ENCODE results near the gene VEGFA.

Gene VEGFA

DNA sequence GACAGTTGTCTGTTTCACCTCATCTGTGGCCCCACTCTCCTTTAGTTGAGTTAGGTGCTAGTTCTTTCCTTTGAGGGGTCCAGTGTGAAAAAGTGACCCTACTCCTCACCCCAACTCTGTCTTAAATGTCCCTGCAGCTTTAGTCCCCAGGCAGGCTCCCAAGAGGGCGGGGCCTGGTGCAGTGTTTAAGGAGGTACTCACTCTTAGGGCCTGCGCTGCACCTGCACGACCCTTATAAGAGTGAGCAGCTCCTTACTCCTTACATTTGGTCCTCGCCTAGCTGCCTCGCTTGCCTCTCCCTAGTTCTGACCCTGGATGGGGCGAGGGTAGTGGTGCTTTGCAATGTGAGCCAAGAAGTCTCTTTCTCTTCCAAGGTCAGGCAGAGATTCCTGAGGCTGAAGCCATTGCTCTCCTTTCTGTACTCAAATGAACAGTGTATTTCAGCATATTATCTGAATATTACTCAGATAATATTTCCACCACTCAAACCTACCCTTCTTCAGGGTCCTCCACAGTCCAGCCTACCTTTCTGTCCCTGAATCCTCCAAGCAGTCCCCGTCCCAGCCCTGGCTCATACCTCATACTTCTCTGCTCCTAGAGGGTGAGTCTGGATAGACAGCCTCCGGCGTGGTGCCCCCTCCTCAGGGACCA lies 11.9 kb upstream of the VEGFA start:
- Histone ChIP-seq H3K27ac (no peak overlapping the region), H3K4me3 (no peak overlapping the region)

DNA sequence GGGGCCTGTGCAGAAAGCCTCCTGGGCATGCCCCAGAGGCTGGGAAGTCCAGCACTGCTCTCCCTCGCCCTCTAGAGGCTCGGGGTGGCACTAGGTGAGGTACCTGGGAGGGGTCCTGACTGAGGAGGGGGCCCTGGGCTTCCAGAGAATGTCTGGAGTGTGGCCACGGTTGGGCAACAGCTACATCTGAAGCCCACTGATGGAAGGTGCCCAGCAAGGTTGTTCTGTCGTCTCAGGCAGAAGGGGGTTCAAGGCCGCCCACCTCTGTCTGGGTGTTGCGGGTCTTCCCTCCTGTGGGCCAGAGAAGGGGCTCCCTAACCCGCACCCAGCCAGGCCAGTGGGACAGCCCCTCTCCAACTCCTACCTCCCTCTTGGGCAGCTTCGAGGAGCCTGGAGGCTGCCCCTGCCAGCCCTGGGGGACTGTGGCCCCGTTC lies 11.4 kb upstream of the VEGFA start:
- no peak overlapping the region for H3K27ac ChIP-seq
- H3K4me3 ChIP-seq = no peak overlapping the region

DNA sequence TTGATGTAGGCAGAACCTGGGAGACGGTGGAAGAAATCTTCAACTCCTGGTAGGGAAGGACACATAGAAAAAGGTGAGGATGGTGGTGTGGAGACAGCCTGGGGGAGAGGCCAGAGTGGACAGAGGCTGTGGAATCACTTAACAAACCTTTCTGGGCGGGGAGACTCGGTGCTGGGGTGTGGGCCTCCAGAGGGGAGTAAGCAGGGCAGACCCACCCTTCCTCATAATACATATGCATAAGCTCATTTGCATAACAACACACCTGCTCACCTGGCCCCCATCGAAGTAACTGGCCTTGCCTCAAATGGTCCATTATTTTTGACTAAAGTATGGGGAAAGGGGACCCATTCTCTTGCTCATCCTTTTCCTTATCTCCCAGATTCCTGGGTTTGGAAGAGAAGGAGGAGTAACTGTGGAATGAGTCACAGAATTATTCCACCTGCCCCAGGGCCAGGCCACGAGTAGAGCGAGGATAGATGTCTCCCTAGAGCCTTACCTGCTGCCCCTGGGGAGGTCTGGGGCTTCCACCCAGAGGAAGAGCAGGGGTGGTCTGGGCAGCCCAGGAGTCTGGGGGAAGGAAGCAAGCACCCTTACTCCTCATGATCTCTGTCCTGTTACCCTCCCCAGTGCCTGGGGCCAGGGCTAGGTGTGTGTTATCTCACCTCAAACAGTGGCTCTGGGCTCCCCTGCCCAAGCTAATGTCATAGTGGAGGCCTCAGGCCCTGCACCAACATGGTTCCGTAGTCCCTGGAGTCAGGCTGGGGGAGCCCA lies 10.7 kb upstream of the VEGFA start:
- Histone ChIP-seq H3K27ac (no peak overlapping the region), H3K4me3 (no peak overlapping the region)

DNA sequence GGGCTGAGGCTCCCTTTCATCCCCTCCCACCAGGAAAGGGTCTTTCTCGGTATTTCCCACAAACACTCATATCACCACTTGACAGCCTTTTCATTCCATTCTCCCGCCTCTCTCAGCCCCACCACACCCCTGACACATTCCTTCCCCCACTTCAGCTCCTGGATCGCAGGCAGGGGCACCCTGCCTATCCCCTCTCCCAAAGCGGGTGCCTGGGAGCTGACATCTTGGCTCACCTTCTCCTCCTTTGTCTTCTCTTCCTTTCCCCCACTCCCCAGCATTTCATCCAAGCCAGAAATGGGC lies 10.2 kb upstream of the VEGFA start:
- H3K4me3 ChIP-seq = no peak overlapping the region
- no peak overlapping the region for H3K27ac ChIP-seq

DNA sequence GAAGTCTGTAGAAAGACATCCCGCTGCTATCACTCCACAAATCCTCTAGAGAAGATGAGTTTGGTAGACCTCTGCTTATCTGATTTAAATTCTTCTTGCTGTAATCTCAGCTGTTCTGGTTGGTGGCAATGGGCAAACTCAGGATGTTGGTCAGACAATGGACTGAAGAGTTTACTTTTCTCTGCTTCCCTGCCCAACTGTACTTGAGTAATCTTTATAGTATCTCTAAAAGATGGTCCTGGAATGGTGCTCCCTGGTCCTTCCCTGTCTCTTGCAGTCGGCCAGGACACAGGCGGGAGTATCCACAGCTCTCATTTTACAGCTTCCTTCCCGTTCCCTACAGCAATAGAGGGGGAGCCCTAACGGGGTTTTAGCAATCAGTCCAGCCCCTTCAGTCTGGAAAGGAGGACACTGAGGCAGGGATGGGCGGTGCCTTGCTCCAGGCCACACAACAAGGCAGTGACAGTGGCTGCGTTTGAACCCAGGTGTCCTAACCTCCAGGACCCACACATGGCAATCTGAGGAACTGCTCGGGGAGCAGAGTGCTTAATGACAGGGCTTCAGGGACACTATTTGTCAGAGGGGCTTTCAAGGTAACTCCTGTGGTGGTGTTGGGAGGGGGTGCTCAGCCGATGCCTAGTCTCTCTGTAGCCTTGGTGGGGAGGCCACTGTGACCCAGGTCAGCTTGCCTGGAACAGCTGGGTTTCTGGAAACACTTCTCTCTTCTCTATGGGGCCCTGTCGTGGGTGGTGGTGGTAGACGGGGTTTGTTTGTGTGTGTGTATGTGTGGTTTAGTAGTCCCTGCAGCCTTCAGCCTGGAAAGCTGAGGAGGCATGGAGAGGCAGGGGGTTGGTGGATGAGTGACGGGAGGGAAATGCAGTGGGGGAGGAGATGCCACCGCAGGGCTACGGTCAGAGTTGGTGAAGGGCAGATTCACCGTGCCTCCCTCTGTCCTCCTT lies 9.5 kb upstream of the VEGFA start:
- H3K27ac ChIP-seq = no peak overlapping the region
- H3K4me3 ChIP-seq = no peak overlapping the region

DNA sequence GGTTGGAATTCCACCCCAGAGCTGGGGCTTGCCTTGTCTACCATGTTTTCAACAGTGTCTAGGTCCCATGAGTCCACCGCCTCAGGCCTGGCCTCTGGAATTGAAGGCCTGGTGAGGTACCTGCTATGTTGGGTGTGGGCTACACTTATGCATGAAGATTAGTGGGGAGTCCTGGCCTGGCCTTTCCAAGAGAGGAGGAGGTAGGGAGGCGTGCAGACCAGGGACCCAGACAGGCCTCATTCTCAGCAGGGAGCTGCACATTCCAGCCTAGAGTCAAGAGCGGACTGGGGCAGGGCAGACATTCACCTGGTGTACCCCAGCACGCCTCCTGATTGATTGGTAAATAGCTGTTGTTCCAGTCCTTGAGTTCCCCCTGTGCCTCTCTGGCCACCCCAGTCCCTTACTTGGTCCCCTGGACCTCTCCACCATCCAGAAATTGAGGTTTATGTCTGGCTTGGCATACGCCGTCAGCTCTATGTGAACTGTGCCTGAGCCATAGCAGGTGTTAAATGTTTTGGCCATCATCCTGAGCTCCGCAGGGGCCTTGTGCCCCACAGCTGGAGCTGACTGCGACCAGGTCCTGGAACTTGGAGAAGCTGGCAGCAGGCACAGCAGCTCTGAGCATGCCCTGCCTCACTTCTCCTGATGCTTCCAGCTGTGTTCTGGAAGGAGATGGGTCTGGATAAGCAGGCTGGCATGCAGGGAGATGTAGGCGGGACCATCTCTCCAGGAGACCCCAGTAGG lies 8.2 kb upstream of the VEGFA start:
- Histone ChIP-seq H3K27ac (no peak overlapping the region), H3K4me3 (no peak overlapping the region)

DNA sequence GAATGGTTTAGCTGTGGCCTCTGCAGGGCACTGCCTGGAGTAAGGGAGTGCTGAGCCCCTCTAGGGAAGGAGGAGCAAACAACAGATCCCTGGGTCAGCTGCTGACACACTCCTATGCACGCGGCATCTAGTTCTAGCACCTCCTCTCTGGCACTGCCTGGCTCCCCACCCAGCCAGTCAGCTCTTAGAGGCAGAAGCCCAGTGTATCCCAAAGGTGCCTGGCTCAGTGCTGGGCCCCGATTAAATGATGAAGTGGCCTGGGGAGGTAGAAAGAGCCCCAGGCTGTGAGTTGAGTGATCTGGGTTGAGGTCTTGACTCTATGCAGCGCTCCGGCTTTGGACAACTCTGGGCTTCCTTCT lies 7.6 kb upstream of the VEGFA start:
- Histone ChIP-seq H3K27ac (no peak overlapping the region), H3K4me3 (no peak overlapping the region)

DNA sequence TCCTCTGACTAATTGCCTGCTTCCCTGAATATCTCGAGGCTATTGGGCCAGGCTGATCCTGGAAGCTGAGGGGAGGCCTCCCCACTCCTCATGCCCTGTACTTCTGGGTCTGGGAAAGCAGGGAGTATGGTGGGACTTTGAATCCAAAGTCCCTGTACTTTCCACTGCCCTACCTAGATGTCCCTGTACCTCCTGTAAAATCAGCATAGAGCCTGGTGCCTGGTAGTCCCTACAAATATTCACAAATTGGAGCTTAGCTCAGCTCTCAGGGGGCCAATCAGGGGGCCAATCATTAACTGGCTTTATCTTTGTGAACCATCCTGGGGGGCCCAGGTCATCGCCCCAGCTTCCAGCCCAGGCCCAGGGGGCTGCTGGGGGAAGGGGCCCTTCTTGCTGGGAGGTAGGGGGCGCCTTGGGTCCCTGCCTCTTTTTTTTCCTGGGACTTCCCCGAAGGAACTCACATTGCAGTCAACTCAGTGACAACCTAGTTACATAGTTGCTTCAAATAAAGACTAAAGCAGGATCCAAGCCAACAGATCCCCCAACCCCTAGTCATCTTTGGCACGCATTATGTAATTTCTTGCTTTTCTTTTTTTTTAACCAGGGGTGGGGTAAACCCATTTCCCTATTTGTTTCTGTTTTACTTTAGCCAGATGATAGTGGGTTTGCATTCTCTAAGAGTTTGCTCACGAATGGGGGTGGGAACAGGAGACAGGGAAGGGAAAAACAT lies 6.9 kb upstream of the VEGFA start:
- Histone ChIP-seq H3K4me3 (no peak overlapping the region), H3K27ac (no peak overlapping the region)

DNA sequence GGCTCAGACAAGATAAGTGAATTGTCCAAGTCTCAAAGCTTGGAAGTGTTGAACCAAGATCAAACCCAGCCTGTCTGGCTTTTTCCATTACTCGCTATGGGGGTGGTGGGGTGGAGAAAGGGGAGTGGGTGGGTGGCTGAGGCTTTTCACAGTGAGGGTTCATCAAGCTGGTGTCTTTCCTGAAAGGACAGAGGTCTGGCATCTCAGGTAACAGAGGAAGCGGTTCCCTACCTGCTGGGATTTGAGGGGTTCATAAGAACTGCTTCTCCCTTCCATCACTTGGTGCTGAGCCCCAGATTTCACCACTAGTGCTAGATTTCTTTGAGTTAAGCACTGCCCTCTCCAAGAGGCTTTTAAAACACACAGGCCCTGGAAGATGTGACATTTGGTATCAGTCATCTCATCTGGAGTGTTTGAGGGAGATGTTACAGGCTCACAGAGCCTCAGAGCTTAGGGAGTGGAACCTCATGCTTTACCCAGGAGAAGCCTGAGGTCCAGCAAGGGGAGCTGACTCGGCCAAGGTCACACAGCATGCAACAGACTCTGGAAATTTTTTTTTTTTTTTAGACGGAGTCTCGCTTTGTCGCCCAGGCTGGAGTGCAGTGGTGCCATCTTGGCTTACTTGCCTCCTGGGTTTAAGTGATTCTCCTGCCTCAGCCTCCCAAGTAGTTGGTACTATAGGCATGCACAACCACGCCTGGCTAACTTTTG lies 6.0 kb upstream of the VEGFA start:
- H3K27ac ChIP-seq = no peak overlapping the region

DNA sequence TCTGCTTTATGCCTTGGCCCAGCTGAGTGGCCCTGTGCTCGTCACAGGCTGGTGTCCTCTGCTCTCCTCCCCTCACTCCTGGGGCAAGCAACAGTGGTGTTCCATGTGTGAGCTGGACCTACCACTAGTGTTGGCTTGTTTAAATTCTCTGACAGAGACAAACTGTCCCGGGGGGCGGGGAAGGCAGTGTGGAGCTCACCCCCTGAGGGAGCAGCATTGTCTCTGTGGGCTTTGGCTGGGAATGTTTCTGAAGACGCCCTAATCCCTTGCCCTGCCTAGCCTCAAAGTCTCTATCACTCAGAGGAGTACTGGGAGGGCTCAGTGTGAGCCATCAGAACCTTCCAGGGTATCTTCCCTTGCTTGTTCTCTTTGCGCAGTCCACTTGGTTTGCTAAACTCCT lies 5.2 kb upstream of the VEGFA start:
- Histone ChIP-seq H3K27ac (no peak overlapping the region), H3K4me3 (no peak overlapping the region)

More for the DNA sequence above, 6.0 kb upstream of the VEGFA start:
- no peak overlapping the region for H3K4me3 ChIP-seq

DNA sequence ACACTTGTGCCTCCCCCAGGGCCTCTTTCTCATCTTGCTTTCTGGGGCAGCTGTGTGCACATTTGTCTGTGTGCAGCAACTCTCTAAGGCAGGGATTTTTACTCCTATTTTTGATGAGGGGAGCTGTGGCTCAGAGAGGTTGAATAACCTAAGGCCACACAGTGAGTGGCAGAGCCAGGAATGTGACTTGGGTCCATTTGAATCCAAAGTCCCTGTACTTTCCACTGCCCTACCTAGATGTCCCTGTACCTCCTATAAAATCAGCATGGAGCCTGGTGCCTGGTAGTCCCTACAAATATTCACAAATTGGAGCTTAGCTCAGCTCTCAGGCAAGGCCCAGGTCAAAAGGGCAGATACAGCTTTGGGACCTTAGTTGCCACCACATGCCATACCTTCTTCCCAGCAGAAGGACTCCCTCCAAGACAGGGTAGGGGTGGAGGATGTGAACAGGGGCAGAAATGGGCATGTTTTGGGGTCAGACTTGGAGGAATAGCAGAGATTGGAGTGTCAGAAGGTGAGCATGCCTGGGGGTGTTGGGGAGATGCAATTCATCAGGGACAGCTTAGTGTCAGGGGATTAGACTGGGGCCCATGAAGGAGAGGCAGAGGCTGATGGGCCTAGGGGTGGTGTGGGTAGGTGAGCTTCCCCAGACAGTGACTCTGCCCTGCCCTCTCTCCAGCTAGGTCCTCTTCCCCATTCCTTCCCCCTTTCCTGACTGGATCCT lies 4.1 kb upstream of the VEGFA start:
- no peak overlapping the region for H3K27ac ChIP-seq

DNA sequence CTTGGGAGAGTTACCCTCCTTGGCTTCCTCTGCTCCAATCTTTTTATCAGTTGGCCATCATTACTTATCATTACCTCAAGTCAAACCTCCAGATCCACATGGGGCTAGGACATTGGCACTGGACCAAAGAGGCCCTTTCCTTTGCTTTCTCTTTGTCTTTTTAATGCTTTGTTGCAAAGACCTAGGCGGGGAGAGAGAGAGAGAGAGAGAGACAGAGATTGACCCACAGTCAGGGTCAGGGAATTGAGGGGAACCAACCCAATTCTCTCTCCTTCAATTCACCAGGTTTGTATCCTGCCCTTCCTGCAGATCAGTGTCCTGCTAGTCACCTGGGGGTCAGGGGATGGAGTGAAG lies 3.5 kb upstream of the VEGFA start:
- no peak overlapping the region for H3K27ac ChIP-seq

More for the DNA sequence above, 4.1 kb upstream of the VEGFA start:
- no peak overlapping the region for H3K4me3 ChIP-seq

DNA sequence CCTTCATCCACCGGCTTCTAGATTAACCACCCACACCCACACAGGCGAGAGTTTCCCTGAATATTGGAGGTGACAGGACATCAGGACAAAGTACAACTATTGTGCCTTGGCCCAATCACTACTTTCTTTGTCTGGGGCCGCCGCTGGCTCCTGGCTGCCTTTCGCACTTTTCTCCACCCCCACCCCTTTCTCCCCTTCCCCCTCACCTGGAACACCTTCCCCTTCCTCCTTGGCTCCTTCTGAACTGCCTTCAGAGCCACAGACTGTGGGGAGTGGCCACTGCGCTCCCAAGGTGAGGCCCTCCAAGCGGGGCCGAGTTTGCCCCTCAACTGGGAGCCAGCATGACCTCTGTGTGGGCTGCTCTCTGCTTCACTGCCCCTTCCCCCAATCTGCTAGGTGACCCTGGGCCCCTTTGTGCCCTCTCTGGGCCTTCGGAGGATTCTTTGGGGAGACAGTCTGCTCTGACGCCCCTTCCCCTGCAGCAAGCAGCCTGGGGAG lies 3.0 kb upstream of the VEGFA start:
- Histone ChIP-seq H3K4me3 (no peak overlapping the region), H3K27ac (no peak overlapping the region)

More for the DNA sequence above, 3.5 kb upstream of the VEGFA start:
- no peak overlapping the region for H3K4me3 ChIP-seq

DNA sequence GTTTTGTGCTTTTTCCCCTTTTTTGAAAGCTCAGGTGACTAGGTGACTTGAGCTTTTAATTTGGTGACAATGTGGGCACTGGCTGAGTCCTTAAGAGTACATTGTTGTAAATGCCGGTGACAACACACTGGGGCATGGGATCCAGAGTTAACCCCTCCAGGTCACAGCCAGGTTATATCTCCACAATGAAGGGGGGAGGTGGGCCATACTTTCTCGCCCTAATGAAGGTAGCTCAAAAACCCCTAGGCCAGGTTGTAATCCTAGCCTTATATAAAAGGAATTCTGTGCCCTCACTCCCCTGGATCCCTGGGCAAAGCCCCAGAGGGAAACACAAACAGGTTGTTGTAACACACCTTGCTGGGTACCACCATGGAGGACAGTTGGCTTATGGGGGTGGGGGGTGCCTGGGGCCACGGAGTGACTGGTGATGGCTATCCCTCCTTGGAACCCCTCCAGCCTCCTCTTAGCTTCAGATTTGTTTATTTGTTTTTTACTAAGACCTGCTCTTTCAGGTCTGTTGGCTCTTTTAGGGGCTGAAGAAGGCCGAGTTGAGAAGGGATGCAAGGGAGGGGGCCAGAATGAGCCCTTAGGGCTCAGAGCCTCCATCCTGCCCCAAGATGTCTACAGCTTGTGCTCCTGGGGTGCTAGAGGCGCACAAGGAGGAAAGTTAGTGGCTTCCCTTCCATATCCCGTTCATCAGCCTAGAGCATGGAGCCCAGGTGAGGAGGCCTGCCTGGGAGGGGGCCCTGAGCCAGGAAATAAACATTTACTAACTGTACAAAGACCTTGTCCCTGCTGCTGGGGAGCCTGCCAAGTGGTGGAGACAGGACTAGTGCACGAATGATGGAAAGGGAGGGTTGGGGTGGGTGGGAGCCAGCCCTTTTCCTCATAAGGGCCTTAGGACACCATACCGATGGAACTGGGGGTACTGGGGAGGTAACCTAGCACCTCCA lies 2.2 kb upstream of the VEGFA start:
- H3K4me3 ChIP-seq = no peak overlapping the region
- H3K27ac ChIP-seq = peak overlapping the region in 3 of 21 experiments; percentile 13 to 38 (median 15)

DNA sequence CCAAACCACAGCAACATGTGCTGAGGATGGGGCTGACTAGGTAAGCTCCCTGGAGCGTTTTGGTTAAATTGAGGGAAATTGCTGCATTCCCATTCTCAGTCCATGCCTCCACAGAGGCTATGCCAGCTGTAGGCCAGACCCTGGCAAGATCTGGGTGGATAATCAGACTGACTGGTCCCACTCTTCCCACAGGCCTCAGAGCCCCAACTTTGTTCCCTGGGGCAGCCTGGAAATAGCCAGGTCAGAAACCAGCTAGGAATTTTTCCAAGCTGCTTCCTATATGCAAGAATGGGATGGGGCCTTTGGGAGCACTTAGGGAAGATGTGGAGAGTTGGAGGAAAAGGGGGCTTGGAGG lies 1.5 kb upstream of the VEGFA start:
- no peak overlapping the region for H3K4me3 ChIP-seq

DNA sequence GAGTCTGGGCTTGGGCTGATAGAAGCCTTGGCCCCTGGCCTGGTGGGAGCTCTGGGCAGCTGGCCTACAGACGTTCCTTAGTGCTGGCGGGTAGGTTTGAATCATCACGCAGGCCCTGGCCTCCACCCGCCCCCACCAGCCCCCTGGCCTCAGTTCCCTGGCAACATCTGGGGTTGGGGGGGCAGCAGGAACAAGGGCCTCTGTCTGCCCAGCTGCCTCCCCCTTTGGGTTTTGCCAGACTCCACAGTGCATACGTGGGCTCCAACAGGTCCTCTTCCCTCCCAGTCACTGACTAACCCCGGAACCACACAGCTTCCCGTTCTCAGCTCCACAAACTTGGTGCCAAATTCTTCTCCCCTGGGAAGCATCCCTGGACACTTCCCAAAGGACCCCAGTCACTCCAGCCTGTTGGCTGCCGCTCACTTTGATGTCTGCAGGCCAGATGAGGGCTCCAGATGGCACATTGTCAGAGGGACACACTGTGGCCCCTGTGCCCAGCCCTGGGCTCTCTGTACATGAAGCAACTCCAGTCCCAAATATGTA lies 957 bp upstream of the VEGFA start:
- peak overlapping the region in 9 of 21 experiments; percentile 8 to 96 (median 91) for H3K27ac ChIP-seq
- peak overlapping the region in 2 of 7 experiments; percentile 61 to 88 for H3K4me3 ChIP-seq

More for the DNA sequence above, 1.5 kb upstream of the VEGFA start:
- H3K27ac ChIP-seq = peak overlapping the region in 5 of 21 experiments; percentile 13 to 89 (median 37)

Data from skin epidermis (tissue), 12 donors.